Left ventricle myocardium inferior (tissue), 1 donor: ENCODE results near the gene AQP5. TPM values are rescaled to one million over a fixed set of nuclear protein-coding genes. Genes with fewer than 3 reads are reported as not detected.

ENCODE experiments used
- DNase-seq: peaks from one replicate; pipeline ENCODE4 v3.0.0-alpha.2; 2020
- H3K27ac ChIP-seq: fragments of 200-600 bp; replicated peaks from 2 replicates; pipeline ENCODE4 v1.8.0; 2021
- H3K27me3 ChIP-seq: fragments of 200-600 bp; 2 replicates; pipeline ENCODE4 v1.8.0; 2021; ENCODE audit warnings: low read depth
- H3K36me3 ChIP-seq: fragments of 200-600 bp; 2 replicates; pipeline ENCODE4 v1.8.0; 2021
- H3K4me1 ChIP-seq: fragments of 200-600 bp; 2 replicates; pipeline ENCODE4 v1.8.0; 2021
- H3K4me3 ChIP-seq: fragments of 200-600 bp; 2 replicates; pipeline ENCODE4 v1.8.0; 2021; ENCODE audit warnings: mild to moderate bottlenecking, moderate library complexity
- H3K9me3 ChIP-seq: fragments of 200-600 bp; replicated peaks from 2 replicates; pipeline ENCODE4 v1.8.0; 2021
- intact Hi-C: fragments of 100-400 bp; cut with micrococcal nuclease; formaldehyde crosslinking; loops from one replicate; pipeline ENCODE4 v1.11.0; 2022
- total RNA-seq: library from RNA; stranded (reverse); fragmentation: NEBNext Ultra II Directional; extraction: Animal tissue kit (Norgen Biotek cat#: 25700); gene quantifications from one replicate; pipeline ENCODE4 v1.2.1, GENCODE V29; 2021
- TF ChIP-seq, protein P1 (sequence below): fragments of 200-600 bp; IDR thresholded peaks from 2 replicates; pipeline ENCODE4 v1.8.0; 2021; ENCODE audit warnings: antibody characterized with exemption, mild to moderate bottlenecking, borderline replicate concordance
- donor health status: DM: no; HTN: yes; CAD: no; lungs with severe emphysema.

AQP5 gene
- total RNA-seq, 1 donor from 2014 or later: 0.41 TPM

DNA sequence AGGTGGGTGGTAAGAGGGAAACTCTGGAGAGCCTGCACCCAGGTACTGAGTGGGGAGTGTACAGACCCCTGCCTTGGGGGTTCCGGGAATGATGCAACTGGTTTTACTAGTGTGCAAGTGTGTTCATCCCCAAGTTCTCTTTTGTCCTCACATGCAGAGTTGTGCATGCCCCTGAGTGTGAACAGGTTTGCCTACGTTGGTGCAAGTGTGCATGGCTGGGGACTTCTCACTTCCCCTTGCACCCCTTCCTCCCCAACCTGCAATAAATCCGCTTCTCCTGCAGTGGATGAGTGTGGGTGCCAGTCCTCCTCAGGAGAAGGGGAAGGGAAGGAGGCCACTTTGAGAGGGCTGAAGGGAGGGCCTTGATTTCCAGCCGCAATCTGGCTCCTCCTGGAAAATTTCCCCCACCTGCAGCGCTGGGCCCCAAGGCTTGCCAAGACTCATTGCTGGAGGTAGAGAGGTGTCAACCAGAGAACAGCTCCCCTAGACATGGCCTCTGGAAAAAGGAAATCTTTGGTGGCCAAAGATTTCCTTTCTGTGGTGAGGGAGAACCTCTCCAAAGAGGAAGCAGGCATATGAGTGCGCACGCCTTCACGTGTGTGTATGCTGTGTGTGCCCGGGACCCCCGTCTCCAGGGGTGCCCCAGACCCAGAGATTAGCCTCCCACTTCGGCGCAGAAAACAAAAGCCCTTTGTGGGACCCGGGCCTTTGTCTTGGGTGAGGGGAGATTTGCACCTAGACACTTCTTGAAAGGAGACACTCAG, 5.6 kb upstream of the AQP5 start:
- peaks cover 80% of the 10 kb centered on the region for H3K27me3 ChIP-seq
- DNase-seq: no peak
- TF ChIP-seq, protein P1, sequence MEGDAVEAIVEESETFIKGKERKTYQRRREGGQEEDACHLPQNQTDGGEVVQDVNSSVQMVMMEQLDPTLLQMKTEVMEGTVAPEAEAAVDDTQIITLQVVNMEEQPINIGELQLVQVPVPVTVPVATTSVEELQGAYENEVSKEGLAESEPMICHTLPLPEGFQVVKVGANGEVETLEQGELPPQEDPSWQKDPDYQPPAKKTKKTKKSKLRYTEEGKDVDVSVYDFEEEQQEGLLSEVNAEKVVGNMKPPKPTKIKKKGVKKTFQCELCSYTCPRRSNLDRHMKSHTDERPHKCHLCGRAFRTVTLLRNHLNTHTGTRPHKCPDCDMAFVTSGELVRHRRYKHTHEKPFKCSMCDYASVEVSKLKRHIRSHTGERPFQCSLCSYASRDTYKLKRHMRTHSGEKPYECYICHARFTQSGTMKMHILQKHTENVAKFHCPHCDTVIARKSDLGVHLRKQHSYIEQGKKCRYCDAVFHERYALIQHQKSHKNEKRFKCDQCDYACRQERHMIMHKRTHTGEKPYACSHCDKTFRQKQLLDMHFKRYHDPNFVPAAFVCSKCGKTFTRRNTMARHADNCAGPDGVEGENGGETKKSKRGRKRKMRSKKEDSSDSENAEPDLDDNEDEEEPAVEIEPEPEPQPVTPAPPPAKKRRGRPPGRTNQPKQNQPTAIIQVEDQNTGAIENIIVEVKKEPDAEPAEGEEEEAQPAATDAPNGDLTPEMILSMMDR: no peak
- no peak overlapping the region for H3K27ac ChIP-seq
- no peaks in the 10 kb centered on the region for H3K9me3 ChIP-seq
- no peak overlapping the region for H3K4me3 ChIP-seq
- H3K4me1 ChIP-seq: peaks cover 16% of the 10 kb centered on the region
- no peaks in the 10 kb centered on the region for H3K36me3 ChIP-seq
- intact Hi-C loops: no loop called here

DNA sequence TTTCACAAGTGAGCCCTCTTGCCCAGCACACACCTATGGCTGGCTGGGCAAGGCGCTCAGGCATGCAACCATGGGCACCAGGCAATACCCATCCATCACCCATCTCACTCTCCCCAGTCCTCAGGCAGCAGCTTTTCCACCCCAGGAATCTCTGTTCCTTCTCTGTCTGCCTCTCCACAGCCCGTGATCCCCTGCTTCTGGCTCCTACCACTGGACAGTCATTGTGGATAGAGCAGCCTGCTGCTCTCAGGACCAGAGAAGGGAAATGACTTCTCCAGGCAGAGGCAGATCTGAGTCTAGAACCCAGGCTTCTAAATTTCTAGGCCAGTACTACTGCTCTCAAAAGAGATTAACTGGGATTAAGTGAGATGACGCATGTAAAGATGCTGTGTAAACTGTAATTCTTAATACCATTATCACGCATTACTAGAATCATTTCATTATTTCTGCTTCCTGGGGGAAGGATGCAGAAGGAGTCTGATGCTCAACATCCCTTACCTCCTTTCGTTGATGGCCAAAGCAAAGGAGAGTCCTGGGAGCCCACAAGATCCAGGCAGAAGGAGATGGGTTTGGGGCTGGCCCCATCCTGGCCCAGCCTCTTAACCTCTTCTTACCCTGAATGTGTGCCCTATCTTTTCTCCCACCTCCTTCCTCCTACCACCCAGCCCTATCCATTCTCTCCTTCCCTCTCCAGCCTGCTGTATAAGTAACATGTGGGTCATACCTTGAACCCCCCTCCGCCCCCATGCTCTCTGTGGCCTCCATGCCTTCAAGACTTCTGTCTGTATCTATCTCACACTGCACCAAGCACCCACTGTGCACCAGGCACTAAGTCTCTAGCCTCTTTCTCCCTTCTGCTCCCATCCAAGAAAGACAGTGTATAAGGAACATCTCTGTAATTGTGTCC, 4.8 kb upstream of the AQP5 start:
- Histone ChIP-seq H3K27ac (no peak overlapping the region), H3K9me3 (no peaks in the 10 kb centered on the region), H3K36me3 (no peaks in the 10 kb centered on the region), H3K27me3 (peaks cover 86% of the 10 kb centered on the region), H3K4me1 (peaks cover 20% of the 10 kb centered on the region), H3K4me3 (no peak overlapping the region)
- no peak for DNase-seq
- intact Hi-C loops: no loop called here
- TF ChIP-seq, protein P1: no peak

DNA sequence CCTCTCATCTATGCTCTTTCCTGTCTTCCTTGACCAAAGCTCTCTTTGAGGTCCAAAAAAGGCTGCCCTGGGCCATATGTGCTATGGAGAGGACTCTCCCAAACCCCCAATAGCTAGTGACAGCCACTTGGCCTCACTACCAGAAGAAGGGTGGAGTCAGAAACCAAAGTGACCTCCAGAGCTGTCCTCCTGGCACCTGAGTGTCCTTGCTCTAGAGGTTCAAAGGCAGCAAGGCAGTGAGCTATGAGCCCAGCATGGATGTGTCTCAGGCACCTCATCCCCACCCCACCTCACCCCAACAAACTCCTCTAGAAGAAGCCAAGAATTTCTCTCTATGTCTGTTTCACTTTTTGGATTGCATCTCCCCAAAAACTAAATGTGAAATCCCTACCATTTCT, 4.1 kb upstream of the AQP5 start:
- Histone ChIP-seq H3K27me3 (peaks cover 90% of the 10 kb centered on the region), H3K9me3 (no peaks in the 10 kb centered on the region), H3K4me3 (no peak overlapping the region), H3K36me3 (no peaks in the 10 kb centered on the region), H3K27ac (no peak overlapping the region), H3K4me1 (peaks cover 22% of the 10 kb centered on the region)
- intact Hi-C loops: no loop called here
- TF ChIP-seq, protein P1: no peak
- no peak for DNase-seq

DNA sequence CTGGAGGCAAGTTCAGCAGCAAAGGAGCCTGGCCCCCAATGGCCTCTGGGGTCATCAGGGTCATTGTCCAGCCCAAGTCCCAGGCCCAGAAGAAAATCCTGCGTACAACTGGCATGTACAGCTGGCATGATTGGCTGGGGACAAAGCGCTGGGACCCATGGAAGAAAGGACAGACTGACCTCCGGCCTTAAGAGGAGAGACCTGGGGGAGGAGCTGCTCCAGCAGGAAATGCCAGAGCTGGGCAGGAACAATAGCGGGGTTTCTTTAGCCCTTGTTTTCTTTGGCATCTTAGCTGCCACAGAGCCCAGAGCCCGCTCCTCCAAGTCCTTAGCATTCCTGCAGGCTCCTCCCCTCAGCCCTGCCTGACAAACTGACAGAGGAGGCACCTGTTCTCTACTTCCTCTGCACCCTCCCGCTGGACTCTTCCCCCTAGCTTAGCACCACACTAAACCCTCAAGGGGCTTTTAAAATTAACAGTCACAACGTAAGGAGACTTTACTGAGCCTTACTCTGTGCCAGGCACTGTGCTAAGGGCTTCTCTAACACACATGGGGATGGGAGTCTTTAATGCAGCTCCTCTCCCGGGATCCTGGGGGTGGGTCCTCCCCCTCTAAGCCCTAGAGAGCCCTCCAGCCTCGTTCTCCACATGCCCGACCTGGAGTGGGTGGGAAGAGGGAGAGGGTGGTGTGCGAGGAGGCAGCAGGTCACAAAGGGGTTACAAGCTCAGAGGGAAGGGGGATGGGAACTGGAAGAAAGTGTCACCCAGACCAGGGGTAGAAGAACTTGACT, 1.8 kb upstream of the AQP5 start:
- DNase-seq: no peak
- intact Hi-C loops: no loop called here
- no peaks in the 10 kb centered on the region for H3K9me3 ChIP-seq
- no peak overlapping the region for H3K4me3 ChIP-seq
- H3K27ac ChIP-seq: no peak overlapping the region
- no peaks in the 10 kb centered on the region for H3K36me3 ChIP-seq
- H3K27me3 ChIP-seq: peaks cover 82% of the 10 kb centered on the region
- H3K4me1 ChIP-seq: peaks cover 32% of the 10 kb centered on the region
- TF ChIP-seq, protein P1: no peak

DNA sequence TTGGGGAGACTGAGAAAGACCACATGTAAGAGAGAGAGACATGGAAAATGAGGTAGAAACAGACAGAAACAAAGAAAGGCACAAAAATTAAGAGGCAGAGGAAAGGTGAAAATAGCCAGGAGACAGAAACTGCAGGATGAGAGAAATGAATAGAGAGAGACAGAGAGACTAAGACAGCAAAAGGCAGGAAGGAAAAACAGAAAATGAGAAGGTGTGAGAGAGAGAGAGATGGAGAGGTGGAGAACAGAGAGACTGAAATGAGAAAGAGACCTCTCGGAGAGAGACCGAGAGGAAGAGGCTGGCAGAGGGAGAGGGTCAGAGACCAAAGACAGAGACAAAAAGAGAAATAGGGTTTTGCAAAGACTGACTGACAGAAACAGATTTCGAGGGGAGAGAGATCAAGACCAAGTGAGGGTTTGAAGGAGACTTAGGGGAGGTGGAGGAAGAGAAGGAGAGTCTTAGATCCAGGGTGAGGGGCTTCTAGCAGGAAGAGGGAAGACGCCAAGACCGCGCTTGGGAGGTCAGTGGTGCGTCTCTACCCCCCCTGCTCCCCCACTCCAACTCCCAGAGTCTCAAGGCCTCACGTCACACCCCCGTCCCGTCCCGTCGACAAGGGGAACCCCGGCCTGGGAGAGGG, 1.1 kb upstream of the AQP5 start:
- TF ChIP-seq, protein P1: no peak
- no peaks in the 10 kb centered on the region for H3K9me3 ChIP-seq
- no peak for DNase-seq
- H3K36me3 ChIP-seq: no peaks in the 10 kb centered on the region
- peak overlapping the region; percentile 61 for H3K4me3 ChIP-seq
- intact Hi-C loops: no loop called here
- peaks cover 32% of the 10 kb centered on the region for H3K4me1 ChIP-seq
- no peak overlapping the region for H3K27ac ChIP-seq
- peaks cover 75% of the 10 kb centered on the region for H3K27me3 ChIP-seq
